Glomerular visceral epithelial cell (primary cell): Measurements from ENCODE around the gene C12orf56.
A peak's percentile ranks its signal among the peaks of the same experiment; 100 is the strongest.
"Not testable (repeated sequence)": the region's sequence is repeated elsewhere in the genome, so short reads cannot be mapped to it uniquely, and the experiment has no call there.

ENCODE experiments used
- DNase-seq: peaks from one replicate; pipeline ENCODE4 v3.0.0-alpha.2; 2016; ENCODE audit errors: extremely low spot score

The C12orf56 gene

DNA sequence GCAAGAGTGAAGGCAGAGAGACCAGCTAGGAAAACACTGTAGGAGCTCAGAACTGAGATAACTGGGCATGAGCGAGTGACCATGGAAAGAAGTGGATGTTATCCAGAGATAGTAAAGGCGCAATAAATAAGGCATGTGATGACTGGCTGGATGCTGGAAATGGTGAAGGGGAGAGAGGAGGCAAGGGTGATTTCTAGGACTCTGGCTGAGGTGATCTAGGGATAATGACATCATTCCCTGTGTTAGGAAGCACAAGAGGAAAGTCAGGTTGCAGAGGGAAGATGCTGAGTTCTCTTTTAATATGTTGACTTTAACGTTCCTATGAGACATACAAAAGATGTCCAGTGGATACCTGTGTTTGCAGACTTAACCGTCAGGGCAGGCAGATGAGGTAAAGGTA lies 78.7 kb downstream of the C12orf56 start:
- no peak for DNase-seq

DNA sequence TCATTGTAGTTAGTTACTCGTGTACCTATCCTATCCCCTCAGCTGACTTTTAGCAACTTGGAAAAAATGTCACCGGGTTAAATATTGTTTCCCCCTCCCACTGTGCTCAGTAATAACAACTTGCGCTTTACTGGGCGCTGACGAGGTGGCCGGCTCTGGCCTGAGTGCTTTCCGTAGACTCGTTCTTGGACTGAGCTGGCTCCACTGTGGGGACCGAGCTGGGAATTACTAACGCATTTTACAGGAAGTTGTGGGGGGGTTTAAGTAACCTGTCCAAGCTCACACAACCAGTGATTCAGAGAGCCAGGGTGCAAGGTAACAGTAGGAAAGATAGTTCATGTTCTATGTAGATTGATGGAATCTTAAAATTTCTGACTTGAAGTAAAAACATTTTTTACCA lies 86.0 kb downstream of the C12orf56 start:
- DNase-seq, result peak; percentile 4

DNA sequence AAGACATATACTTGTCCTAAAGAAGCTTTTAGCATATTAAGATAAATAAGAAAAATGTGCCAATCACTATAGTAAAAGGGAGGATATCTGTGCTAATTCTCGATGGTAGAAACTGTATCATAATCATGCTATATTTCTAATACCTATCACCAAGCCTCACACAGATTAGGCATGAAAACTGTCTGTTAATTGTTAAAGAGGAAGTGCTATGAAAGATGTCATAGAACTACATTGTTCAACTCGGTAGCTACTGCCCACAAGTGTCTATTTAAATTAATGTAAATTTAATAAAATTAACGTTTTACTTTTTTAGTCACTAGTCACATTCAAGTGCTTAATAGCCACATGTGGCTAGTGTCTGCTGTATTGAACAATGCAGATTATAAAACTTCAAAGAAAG lies 90.9 kb downstream of the C12orf56 start:
- no peak for DNase-seq

DNA sequence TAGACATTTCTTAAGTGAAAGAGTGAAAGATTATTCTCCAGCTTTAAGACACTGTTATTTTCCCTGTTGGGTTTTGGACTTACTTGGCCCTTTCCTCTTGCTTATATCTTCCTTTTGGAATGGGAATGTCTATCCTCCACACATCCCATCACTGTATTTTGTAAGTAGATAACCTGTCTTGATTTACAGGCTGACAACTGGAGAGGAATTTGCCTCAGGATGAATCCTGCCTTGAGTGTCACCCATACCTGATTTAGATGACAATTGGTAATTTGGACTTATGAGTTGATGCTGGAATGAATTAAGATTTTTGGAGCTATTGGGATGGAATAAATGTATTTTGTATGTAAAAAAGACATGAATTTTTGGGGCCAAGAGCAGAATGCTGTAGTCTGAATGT lies 94.3 kb downstream of the C12orf56 start:
- no peak for DNase-seq

DNA sequence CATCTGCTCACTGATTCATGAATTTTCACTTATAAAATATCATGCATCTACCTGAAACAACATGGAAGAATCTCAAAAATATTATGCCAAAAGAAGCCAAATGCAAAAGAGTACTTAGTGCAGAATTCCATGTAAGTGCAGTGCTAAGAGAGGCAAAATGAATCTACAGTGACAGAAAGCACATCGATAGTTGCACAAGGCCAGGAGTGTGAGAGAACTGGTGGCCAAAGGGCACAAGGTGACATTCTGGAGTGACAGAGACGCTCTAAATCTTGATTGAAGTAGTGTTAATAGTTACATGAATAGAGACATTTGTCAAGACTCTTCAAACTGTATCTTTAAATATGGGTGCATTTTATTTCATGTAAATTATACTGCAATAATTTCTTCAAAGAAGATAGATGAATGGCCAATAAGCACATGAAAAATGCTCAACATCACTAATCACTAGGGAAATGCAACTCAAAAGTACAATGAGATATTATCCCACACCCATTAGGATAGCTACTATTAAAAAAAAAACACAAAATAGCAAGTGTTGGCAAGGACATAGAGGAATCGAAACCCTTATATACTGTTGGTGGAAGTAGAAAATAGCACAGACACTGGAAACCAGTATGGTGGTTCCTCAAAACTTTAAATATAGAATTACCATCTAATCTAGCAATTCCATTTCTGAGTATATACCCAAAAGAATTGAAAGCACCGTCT lies 96.7 kb downstream of the C12orf56 start:
- no peak for DNase-seq

DNA sequence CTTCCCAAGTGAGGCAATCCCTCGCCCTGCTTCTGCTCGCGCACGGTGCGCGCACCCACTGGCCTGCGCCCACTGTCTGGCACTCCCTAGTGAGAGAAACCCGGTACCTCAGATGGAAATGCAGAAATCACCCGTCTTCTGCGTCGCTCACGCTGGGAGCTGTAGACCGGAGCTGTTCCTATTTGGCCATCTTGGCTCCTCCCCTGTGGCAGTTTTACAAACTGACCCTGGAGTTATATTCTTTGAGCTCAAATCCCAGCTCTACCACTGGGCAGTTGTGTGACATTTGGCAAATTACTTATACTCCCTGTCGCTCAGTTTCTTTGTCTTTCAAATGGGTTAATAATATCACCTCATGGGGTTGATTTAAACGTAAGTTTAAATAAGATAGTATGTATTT lies 97.4 kb downstream of the C12orf56 start:
- not testable (repeated sequence) for DNase-seq

DNA sequence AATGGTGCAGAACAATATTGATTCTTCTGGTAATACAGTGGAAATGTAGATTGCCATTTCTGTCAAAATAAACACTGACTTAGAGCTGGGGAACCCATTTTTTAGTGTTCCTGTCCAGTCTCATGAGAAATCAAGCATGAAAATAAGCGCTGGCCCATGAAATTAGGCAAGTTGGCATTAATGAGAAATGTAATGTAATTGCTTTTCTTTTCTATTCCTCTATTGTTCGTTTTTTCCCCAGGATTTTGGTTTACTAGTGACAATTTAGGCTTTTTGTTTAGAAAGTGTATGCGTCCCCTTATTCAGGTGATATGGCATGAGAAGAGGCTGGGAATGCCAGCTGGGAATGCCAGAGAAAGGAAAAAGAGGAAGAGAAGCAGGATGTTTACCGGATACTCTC lies 104.0 kb downstream of the C12orf56 start:
- DNase-seq, result no peak

DNA sequence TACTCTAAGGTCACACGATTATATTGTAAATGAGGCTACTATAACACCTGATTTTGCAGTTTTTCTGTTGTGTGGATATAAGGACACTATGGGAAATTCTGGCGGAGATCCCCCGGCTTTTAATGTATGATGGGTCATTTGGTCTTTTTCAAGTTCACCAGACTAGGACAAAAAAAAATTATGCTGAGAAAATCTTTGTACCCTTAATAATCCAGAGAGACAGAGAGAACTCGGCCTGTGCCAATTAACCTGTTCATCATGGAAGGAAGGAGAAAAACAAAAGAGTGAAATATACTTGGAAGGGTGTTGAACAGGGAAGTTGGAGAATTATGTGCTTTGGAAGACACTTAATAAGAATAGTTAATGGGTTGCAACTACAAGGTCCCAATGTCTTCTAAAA lies 106.3 kb downstream of the C12orf56 start:
- DNase-seq, result no peak

DNA sequence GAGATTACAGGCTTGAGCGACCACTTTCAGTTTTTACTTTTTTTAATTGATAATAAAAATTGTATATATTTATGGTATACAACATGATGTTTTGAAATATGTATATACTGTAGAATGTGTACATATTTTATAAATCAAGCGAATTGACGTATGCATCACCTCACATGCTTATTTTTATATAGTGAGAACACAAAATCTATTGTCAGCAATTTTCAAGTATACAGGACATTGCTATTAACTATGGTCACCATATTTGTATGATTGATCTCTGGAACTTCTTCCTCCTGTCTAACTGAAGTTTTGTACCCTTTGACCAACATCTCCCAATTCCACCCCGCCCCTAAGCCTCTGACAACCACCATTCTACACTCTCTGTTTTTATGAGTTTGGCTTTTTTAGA lies 112.1 kb downstream of the C12orf56 start:
- DNase-seq, result no peak

DNA sequence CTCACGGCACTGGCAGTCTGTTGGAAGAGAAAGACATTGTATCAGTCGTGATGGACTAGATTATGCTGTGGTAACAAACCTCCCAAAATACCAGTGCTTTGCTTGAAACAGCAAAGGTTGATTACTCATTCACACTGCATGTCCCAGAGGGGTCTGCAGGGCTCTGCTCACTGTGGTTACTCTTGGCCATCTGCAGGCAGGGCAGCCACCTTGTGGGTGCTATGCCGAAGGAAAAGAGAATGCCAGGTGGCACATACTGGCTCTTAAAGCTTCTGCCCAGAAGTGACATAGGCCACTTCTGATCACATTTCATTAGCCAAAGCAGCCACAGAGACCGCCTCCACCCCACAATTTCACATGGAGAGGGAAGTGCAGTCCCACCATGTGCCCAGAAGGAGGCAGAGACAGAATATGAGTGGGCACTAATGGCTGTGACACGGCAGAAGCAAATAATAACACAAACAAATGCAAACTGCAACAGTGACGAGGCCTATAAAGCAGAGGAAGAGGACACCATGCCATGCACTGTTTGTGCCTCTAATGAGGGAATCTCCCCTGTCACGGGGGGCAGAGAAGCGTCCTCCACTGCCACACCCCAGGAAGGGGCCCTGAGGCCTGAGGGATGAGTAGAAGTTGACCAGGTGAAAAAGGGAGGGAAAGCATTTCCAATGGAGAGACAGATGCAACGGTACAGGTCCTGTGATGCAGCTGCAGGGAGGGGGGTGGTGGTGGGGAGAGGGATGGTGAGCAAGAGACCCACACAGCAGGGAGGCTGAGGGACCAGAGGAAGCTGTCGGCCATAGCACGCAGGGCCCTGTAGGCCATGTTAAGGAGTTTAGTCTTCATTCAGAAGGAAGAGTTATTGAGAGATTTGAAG lies 116.8 kb downstream of the C12orf56 start:
- DNase-seq, result no peak

DNA sequence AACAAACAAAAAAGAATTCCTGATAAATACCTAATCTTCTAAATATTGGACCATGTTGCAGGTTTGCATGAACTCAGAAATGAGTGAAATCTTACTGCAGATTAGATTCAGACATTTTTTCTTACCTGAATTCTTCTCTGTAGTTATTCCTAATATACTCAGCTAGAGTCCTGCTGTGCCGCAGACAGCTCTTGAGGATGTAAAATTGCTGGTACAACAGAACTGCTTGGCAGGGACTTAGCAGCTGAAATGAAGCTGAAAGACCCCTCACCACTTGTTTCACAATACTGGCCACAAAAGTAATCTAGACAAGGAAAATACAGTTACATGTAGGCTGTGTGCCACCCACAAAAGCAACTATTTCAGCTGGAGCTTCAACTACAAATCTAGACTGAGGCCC lies 120.1 kb downstream of the C12orf56 start:
- no peak for DNase-seq

DNA sequence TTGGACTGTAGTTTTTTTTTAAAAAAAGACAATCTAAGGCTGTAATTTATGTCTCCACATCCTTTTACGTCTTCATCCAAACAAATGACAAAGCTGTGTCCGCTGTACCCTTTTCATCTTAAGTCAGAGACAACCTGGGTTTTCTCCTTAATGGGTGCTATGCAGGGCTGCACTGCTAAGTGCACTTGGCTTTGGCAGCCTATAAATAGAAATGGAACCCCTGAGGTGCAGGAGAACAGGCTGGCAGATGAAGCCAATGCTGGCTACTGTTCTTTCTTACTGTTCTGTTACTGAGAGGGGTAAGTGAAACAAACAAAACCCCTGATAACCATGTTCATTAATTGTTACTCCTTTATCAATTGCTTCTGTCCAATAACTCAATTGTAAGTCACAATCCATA lies 121.4 kb downstream of the C12orf56 start:
- no peak for DNase-seq

DNA sequence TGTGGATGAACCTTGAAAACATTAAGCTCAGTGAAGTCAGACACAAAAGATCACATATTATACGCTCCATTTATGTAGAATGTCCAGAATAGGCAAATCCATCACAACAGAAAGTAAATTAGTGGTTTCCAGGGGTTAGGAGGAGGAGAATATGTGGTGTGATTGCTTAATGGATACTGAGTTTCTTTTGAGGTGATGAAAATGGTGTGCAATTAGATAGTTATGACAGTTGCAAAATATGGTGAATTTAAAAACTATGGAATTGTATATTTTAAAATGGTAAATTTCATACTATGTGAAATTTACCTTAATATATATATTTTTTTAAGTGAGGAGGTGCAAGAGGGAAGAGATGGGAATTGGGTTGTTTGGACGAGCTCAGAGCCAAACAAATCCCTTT lies 122.1 kb downstream of the C12orf56 start:
- DNase-seq, result no peak

DNA sequence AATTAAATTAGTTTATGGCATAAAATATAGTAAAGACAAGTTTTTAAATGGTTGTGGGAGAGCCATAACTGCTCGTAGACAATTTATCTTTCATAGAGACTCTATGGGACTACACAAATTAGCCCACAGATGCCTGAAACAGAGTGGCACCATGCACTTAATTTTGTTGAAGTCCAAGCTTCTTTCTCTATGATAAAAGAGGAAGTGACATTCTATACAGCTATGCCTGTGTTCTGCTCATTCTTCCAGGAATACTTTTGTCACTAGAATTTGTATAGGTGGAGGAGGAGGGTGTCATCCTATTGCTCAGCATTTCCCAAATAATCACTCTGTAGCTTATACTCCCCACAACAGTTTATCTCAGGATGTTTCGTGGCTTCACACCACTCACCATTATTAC lies 124.7 kb downstream of the C12orf56 start:
- DNase-seq, result no peak

DNA sequence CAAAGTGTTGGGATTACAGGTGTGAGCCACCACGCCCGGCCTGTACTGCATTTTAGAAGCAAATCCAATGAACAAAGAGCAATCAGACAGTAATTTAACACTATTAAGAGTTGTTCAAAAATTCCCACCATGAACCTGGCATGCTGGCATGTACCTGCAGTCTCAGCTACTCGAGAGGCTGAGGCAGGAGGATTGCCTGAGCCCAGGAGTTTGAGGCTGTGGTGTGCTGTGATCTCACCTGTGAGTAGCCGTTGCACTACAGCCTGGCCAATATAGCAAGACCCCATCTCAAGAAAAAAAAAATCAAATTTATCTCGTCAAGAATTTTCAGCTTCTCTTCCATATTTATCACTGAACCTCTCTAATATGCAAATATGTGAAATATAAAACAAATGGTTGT lies 128.7 kb downstream of the C12orf56 start:
- no peak for DNase-seq

DNA sequence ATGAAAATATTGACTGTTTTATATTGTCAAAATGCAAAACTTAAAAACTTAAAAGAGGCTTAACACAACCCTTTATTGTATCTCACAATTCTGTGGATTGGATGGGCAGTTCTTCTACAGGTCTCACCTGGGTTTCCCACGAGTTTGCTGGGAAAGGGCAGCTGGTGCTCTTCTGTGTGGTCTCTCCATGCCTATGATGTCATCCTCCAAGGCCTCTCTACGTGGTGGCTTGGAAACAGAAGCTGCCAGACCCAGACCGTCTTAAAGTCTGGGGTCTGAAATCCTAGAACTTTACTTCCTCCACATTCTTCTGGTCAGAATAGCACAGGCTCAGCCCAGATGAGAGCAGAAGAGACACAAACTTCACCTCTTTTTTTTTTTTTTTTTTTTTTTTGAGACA lies 132.0 kb downstream of the C12orf56 start:
- no peak for DNase-seq

DNA sequence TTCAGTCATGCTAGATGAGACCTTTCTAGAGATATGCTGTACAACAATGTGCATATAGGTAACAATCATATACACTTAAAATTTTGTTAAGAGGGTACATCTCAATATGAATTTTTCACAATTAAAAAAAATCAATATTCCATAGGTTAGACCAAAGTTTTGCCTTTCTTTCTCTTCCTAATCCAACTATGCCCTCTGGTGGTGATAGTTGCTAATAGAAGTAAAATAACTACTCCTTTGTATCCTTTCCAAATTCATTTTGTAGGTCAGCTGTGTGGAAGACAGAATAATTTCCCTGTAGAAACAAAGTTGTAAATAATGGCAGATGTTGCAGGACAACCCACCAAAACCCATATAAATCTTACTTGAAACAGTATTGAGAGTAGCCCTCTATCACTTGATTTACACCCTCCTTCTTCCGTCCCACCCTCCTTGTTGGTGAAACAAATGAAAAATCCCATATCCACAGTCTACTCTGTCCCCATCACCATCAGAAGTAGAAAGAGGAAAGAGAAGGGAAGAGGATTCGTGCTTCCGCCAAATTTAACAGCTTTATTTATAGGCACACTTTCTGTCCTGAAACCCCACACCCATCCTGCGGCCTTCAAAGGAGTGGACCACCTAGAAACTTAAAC lies 134.3 kb downstream of the C12orf56 start:
- peak; percentile 50 for DNase-seq

DNA sequence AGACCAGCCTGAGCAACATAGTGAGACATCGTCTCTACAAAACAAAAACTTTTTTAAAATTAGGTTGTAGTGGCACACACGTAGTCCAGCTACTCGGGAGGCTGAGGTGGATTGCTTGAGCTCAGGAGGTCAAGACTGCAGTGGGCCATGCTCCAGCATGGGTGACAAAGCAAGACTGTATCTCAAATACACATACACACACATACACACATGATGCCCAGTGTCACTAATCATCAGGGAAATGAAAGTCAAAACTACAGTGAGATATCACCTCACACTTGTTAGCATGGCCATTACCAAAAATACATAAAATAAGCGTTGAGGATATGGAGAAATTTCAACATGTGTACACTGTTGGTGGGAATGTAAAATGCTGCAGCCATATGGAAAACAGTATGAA lies 135.3 kb downstream of the C12orf56 start:
- no peak for DNase-seq

DNA sequence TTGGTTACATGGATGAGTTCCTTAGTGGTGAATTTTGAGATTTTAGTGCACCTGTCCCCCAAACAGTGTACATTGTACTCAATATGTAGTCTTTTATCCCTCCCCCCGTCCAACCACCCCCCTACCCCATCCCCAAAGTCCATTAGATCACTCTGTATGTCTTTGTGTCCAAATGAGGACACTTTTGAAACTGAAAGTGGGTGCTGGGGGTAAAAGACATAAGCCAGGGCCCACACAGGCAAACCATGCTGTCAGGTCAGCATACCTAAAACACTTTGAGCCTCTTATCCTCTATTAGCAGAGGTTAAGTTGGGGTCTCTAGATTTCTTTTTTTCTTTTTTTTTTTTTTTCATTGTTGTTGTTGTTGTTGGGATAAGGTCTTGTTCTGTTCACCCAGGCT lies 137.2 kb downstream of the C12orf56 start:
- DNase-seq, result no peak

DNA sequence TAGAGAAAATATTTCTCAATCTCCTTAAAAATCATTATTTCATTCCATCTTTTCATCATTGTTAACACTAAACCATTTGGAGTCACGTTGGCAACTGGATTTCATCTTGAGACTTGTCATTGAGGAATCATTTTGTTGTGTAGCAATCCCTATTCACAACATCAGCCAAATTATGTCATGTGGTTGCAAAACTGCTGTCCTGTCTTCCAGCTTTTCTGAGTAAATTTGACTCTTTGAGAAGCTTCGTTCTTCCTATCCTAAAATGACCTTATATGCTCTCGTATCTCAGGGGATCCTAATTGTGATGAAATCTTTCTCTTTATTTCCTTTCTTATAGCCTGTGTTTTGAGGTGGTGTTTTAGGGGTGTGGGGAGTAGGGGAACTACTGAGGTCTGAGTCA lies 137.9 kb downstream of the C12orf56 start:
- DNase-seq, result no peak

DNA sequence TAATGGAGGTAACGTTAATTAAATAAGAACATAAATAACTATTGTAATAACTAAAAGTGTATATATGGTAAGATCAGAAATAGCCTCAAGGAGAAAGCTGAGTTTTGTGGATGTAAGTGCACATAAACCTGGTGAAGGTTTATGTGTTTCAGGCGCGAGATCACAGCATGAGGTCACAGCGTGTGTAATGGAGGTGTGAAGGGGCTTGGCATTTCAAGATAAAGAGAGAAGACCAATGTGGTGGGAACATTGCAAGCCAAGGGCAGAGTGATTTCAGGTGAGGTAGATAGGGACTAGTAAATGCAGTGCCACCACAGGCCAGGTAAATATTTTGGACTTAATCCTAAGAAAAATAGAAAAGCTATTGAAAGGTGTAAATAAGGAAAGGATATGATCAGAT lies 146.7 kb downstream of the C12orf56 start:
- DNase-seq, result no peak

DNA sequence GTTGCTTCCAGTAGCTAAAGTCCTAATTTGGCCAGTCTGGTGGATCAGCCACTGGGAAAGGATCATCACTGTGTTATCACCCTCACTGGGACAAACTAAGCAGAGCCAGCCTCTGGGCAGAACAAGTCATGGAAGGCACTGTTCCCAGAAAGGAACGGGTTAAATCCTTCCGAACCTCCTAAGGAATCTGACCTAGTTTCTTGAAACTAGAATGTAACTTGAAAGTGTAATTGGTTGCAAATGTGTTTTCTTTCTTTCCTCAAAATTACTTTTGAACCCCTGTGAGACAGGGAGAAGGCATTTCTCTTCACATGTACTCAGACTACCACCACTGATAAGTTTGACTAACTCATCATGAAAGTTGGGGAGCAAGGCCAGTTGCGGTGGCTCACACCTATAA lies 149.8 kb downstream of the C12orf56 start:
- DNase-seq, result no peak

DNA sequence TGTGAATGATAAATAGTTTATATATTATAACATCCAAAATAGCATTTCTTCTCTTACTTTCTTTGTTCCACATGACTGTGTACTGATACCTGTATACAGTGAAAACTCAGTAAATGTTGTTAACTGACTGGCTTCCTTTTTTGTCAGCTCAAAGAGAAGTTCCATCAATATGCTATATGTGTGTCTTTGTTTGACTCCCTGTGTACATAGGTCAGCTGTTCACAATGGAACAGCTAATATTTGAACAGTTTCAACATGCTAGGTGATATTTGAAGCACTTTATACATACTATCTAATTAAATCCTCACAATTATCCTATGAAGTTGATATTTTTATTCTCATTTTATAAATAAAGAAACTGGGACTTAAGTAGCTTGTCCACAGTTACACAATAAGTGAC lies 153.2 kb downstream of the C12orf56 start:
- DNase-seq, result no peak
